Activated T-helper 9 cell treated with anti-CD3 and anti-CD28 coated beads, Interleukin-2, amount 50 U/mL, for 16 hours (primary cell): ENCODE results near the gene MAP9.
"Not testable (repeated sequence)": the region's sequence is repeated elsewhere in the genome, so short reads cannot be mapped to it uniquely, and the experiment has no call there.

ENCODE experiments used
- DNase-seq: peaks from one replicate; pipeline ENCODE4 v3.0.0-alpha.2; 2020; ENCODE audit warnings: low read depth

MAP9 gene

DNA sequence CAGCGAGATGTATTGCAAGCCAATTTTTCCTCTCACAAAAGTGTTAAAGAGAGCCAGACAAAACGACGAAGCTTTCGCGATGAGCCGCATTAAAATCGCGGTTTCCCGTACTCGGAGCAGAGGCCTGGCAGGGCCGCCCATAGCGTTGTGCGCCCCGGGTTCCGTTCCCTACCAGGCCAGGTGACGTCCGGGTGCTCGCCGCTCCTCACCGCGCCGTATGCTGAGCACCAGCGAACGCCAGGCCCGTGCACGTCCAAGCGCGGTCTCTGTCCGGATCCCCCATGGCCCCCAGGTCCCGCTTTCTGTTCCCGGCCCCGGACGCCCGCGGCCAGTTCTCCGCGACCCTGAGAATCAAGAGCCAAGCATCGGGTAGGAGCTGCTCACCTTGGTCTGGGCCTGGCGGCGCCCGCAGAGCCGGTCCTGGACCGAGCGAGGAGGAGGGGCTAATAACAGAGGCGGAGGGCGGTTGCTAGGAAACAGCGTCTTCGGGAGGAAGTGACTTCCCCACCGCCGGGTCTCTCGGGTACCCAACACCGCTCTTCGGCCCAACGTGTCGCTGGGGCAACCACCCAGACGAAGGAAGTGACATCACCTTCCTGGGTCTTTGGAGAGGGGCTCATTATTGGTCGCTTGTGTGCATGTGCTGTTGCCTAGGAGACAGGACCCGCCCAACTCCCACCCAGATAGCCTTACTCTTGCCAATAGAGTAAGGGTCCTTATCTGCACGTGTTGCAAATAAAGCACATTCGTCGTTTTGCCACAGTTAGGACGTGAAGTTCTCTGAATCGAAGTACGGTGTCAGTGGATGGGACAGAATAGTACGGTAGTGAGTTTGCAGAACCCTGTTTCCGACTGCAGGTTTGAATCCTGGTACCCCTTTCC lies at the start of gene MAP9:
MAP9 (minus strand) TSS at position 579 of the 882 bp plus-strand sequence. CDS start 1,115 bp downstream, outside the sequence.
- peak; percentile 79 for DNase-seq

DNA sequence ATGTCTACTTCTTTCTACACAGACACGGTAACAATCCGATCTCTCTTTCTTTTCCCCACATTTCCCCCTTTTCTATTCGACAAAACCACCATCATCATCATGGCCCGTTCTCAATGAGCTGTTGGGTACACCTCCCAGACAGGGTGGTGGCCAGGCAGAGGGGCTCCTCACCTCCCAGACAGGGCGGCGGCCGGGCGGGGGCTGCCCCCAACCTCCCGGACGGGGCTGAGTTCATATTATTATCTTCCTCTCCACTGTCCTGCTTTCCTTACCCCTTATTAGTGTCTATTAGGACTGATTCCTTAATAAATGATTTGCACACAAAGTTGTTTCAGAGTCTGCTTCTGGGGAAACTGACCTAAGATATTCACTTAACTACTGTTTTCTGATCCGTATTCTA lies 48.0 kb upstream of the MAP9 start:
- DNase-seq, result not testable (repeated sequence)

DNA sequence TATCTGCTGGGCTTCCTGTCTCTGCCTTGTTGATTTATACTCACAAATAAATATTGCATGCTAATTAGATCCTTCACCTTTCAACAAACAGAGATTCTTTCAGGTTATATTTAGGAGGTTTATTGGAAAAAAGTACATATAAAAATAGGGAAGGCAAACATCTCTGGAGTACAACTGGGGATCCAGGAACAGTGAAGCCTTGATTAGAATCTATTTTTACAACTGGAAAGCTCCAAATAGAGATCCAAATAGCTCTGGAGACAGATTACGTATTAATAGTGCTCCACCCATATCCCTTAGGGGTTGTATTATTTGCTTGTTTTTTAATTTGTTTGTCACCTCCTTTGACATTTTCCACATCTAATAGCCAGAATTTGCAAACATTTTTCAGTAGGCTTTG lies 46.9 kb upstream of the MAP9 start:
- no peak for DNase-seq

DNA sequence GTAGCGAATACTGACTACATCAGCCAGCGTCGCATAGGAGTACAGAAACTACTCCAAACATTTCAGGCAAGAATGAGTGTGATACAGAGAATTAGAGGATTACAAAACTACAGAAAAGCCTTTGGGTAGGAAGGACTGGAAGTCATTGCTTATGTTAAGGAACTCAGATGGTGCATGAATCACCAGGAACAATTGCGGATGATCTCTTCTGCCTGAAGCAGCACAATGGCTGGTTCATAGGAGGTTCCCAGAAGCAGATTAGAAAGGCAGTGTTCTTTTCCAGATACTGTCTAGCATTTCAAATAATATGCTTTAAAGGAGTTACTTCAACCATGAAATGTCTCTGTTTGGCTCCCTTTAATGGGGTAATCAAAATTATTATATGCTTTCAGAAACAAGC lies 42.5 kb upstream of the MAP9 start:
- no peak for DNase-seq

DNA sequence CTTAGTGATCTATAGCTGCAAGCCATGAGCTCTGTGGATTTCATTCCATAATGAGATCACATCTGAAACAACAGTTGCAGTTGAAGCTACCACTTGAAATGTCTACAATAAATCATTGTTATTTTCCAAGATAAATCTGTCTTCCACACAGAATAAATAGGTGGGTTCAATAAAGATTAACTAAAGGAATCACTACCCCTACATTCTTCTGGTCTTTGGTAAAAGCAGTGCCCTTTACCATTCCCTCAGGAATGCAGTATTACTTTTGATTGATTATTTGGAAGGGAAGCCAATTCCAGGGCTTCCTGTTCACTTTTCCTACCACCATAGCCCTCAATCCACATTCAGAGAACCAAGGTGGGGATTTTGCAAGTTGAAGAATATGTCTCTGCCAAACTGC lies 38.9 kb upstream of the MAP9 start:
- no peak for DNase-seq

DNA sequence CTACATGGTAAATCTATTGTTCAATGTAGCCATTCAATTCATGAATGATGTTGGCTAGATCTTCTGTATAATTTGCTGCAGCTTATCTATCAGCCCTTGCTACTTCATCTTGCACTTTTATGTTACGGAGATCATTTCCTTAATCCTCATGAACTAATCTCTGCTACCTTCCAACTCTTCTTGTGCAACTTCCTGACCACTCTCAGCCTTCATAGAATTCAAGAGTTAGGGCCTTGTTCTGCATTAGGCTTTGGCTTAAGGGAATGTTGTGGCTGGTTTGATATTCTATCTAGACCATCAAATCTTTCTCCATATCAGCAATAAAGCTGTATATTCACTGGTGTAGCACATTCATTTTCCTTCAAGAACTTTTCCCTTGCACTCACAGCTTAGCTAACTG lies 36.7 kb upstream of the MAP9 start:
- no peak for DNase-seq

DNA sequence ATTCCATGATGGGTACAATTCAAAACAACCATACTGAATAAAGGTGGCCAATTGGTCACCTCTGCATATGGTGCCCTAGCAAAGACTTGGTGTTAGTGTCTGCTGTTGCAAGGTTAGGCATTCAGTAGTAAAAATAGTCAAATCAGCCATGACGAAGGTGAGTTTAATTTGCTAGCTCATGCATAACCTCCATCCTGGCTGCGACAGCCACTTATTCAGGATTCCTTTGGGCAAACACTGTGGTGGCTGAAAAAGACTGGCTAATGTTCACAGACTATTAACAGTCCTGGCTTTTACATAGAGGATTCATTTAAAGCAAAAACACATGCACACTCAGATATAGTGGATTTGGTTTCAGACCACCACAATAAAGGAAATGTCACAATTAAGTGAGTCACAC lies 34.8 kb upstream of the MAP9 start:
- no peak for DNase-seq

DNA sequence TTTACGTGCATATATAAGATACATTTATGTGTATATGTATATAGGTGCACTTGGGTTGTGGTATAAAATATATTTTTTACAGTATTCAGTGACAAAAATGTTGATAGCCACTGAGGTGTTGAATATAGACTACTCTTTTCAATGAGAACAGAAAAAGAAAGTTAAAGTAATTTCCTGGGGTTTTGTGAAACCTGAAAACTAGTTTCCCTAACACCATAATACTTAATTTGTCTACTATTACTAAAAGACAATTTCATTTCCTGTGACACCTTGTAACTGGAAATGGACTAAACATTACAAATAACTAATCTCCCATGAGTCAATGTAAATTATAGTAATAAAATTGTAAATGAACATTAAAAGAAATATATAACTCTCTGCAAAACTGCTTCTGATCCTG lies 32.0 kb upstream of the MAP9 start:
- DNase-seq, result no peak

DNA sequence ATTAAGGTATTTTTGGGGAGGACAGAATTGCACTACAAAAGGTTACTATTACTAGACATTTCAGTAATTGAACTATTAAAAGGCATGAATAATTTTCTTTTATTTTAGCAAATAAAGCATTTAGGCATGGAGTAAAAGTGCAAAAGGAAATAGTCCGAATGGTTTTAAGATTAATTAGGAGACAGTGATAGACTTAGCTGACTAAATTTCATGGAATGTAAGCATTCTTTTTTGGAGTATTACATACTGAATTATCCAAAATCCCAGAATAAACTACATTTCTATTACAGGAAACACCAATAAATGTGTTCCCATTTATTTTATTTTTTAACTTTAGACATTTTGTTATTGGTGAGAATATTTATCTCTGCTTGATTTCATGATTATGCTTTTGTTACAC lies 30.7 kb upstream of the MAP9 start:
- no peak for DNase-seq

DNA sequence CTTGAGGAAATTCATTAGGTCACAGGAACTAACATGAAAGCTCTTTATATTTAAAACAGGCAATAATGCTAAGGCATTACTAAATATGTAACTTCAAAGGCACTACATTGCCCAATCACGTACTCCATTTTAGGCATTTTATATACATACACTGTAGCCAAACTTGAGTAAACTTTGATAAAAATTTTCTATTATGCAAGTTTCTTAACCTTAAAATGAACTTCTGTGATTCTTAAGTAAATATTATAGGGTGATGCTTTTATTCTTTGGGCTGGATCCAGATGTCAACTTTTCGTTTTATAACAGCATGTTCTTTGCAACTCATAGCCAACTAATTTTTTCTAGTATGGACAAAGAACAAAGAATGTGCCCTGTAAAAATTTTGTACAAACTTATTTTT lies 28.3 kb upstream of the MAP9 start:
- DNase-seq, result no peak

DNA sequence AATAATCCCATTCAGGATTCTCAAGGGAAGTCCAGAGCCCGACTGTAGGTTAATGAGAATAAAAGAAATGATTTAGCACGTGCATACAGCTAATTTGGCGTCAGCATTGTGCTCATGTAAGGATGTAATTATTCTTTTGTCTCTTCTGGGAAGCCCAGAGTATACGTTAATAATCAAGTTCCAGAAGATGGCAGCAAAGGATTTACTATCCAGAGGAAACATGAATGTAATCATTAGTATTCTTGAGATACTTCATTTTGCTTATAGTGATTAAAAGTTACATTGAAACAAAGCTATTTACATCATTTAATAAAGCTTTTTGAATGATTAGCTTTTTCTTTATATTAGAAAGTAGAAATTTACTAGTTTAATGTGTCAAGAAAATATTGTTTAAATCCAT lies 27.1 kb upstream of the MAP9 start:
- no peak for DNase-seq

DNA sequence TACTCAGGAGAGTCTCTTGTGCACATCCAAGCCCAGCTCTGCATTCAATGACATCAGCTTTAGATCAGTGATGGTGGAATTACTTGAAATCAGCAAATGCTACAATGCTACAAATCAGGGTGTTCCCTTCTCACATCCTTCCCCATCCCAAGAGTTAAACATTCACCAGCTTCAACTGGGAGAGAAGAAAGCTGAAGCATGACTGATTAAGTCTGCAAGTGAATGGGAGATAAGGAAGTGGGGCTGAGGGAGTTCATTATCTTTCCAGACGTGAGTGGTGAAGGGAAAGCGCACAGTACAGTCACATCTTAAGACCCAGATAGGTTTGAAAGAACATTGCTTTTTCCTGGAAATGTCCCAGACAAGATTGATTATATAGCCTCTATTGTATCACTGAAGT lies 26.2 kb upstream of the MAP9 start:
- DNase-seq, result no peak

DNA sequence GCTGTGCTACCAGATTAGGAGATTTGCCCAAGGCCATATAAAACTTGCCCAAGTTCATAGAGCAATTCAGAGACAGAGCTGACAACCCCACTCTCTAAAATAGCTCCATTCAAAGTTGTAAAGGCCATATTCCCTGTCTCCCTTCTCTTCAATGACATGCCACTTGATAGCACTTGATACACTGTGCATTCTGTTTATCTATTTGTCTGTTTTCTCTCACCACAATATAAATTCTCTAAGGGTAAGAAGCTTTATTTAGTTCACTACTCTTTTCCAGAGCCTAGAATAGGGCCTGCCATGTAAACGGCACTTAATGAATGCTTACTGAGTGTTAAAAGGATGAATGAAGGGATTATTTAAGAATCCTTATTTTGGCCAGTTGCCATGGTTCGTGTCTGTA lies 24.1 kb upstream of the MAP9 start:
- DNase-seq, result no peak

DNA sequence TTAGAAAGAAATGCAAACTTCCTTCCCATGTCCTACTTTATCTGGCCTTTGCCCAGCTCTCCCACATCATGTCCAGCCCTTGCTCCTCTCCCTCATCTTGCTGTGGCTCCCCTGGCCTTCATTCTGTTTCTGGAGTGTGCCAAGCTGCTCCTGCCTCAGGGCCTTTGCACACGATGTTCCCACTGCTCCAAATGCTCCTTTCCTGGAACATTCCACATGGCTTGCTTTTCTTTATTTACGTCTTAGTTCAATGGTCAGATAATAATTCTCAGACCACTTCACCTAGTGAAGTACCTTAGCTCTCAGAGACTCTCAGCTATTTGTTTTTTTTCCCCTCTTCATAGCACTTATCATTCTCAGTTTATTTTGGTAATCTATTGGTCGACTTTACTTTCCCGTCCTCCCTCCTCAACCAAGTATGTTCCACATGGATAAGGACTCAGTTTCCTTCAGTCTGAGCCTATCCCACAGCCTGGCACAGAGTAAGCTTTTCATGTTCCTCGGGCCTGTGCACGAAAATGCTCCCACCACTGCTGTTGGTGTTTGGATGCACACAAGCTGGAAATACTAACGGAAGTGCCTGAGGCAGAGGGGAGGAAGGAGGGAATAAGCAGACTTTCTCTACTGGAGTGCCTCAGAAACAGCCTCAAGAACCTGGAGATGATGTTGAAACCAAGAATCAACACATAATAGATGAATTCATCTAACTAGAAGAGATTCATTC lies 23.4 kb upstream of the MAP9 start:
- no peak for DNase-seq

DNA sequence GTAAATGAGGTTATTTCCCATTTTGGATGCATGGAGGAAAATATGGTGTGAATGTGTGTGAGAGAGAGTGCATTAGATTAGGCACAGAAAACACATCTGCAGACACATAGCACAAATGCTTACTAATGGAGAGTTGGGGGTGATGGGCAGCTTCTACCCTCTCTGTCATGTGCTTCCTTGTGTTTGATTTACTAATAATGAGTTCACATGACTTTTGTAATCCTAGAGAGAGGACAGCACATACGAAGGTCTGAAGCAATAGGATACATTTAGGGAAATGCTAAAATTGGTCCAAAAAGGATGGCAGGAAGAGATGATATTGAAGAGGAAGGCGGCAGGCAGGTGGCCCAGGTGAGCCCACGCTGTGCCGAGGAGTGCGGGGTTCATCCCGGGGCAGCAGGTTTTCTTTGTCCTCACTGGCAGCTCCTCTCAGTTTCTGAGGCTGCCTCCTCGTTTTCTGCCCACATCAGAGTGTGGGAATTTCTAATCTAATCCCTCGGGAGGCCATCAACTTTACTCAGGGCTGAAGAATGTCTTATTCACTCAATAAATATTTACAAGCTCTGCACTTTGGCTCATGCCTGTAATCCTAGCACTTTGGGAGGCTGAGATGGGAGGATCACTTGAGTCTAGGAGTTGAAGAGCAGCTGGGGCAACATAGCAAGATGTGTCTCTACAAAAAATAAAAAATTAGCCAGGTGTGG lies 15.9 kb upstream of the MAP9 start:
- no peak for DNase-seq

DNA sequence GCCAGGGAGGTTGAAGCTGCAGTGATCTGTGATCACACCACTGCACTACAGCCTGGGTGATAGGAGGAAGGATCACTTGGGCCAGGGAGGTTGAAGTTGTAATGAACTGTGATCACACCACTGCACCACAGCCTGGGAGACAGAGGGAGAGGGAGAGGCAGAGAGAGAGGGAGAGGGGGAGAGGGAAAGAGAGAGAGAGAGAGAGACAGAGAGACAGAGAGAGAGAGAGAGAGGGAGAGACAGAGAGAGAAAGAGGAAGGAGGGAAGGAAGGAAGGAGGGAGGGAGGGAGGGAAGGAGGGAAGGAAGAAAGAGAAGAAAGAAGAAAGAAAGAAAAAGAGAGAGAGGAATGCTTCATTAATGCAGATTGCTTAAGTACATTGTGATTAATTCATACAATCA lies 15.2 kb upstream of the MAP9 start:
- no peak for DNase-seq

DNA sequence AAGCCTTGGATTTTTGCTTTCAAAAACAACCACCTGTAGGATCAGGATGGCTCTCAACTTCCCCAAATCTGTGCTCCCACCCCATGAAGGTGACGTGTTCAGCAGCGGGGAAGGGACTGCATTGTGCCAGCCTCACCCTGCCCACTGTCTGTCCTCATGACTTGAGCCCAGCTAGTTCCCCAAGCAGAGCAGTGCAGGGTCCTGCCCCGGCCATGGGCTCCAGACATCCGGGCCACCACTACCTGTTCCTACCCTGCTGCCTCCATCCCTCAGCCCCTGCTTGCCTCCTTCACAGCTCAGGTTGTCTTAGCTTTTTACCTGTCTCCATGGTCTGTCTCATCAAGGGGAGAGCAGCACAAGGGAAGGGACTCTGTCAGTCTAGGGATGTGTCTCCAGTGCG lies 11.4 kb upstream of the MAP9 start:
- DNase-seq, result no peak

DNA sequence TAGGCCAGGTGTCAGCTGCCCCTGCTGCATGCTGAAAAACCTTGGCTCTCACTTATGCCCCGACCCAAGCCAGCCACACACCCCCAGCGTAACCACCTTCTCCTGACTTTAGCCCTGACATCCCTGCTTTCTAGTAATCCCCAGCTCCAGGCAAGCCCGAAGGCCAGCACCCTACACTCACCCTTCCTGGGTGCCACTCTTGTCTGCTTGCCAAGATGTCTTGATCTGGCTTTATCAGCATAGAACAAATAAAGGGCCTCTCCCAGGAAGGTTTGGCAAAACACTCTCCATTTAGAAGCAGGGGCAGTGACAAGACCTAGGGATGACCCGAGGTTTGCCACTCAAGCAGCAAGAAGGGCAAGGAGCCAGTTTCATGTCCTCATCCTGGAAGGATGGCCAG lies 6.8 kb upstream of the MAP9 start:
- no peak for DNase-seq

DNA sequence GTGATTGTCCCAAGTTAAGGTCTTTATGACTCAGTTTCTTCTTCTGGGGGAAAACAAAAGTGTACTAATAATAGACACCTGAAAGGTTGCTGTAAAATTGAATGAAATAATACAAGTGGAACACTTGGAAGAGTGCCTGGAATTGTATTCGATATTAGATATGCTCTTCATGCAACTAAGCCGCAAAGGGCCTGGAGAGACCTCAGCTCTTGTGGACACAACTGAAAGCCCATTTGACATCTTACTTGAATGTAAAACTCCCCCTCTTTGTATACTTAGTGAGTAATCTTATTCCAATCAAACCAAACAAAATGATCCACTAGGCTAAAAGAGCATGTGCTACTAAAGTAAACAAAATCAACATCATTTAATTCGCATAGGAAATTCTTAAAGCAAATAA lies 511 bp upstream of the MAP9 start:
- DNase-seq, result no peak

DNA sequence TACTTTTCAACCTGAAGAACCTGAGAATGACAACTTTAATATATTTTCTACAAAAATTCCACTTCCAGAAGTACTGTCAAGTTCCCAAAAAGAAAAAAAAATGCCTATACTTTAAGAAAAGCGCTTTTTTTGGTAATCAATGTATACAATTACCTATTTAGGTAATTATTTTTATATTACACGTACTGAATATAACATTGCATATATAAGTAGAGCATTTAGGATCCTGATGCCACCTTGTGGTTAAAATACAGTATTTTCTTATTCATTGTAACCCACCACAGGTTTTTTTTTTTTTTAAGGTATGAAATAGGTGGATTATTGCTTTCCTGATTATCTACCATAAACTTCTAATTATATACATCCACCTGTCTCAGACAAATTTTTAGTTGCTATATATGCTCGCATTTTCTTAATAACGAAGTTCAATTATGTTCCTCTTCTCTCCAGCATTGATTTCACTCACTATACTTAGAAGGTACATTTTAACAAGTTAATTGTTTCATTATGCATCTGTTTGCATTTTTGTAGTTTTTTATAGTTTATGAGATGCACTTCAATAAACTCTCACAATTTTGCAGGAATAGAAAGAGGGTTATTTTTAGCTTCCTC lies 5.2 kb downstream of the MAP9 start:
- DNase-seq, result no peak

DNA sequence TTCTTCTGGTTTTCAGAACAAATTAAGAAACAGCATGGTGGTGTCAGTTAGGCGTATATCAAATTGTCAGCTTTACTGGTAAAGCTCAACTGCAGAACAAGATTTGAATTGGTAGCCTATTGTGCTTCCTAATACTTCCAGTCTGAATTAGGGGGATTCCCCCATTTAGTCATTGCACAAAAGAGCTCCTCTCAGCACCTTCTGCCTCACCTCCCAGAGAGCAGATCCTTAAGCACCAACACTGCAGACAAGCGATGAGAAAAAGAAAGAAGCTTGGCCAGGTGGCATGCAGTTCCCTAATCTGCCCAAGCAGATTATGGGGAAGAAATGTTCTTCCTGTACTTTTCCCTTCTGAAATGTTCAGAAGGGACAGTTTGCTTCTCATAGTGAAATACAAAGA lies 9.2 kb downstream of the MAP9 start:
- no peak for DNase-seq

DNA sequence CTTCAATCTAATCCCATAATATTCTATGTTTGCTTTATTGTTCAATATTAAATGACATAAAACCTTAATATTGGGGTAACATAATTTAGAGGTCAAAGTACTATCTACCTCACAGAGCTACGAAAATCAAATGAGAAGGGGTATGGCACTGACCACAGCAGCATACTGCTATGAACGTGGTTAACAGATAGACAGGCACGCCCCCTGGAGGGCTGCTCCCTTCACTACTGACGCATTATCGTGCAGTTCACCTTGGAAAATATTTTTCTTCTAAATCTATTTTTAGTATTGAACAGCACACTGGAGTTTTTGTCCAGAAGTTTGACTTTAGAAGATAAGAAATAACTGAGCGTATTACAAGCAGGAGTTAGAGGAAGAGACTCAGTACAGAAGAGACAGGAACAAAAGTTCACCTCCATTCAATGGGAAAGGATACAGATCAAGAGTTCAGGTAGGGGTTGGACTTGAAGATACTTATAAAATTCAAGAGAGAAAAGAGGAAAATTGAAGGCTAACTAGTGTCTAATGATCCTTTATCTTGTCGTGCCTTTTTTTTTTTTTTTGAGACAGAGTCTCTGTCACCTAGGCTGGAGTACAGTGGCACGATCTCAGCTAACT lies 22.7 kb downstream of the MAP9 start:
- DNase-seq, result no peak
